Measurements from ENCODE around the gene ZBTB16.

DNA sequence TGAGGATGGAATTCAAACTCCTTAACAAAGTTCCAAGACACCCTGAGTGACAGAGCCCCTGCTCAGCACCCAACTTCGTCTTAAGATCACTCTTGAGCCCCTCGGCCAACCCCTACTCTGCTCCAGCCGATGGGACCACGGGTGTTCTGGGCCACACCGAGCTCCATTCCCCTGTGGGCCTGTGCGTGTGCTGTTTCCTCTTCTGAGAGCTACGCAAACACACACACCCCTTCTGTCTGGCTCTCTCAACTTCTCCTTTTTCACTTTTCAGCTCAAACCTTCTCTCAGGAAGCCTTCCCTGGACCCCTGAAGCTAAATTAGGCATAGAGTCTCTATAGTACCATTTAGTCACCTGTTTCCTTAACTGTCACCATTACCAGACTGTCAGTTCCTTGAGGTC lies 199.2 kb downstream of the ZBTB16 start:
- TF ChIP-seq, protein P1, sequence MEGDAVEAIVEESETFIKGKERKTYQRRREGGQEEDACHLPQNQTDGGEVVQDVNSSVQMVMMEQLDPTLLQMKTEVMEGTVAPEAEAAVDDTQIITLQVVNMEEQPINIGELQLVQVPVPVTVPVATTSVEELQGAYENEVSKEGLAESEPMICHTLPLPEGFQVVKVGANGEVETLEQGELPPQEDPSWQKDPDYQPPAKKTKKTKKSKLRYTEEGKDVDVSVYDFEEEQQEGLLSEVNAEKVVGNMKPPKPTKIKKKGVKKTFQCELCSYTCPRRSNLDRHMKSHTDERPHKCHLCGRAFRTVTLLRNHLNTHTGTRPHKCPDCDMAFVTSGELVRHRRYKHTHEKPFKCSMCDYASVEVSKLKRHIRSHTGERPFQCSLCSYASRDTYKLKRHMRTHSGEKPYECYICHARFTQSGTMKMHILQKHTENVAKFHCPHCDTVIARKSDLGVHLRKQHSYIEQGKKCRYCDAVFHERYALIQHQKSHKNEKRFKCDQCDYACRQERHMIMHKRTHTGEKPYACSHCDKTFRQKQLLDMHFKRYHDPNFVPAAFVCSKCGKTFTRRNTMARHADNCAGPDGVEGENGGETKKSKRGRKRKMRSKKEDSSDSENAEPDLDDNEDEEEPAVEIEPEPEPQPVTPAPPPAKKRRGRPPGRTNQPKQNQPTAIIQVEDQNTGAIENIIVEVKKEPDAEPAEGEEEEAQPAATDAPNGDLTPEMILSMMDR (IDR thresholded peaks at IDR 0.05): no peak
- no peak for TF ChIP-seq POLR2AphosphoS5 (IDR thresholded peaks at IDR 0.05; ENCODE audit: low read depth, low read length)

All from Panc1 (cell line).